Right cardiac atrium (tissue), 5 donors: ENCODE results near the gene MAPKBP1. TPM values are rescaled to one million over a fixed set of nuclear protein-coding genes. Genes with fewer than 3 reads are reported as not detected.
"Not testable (repeated sequence)": the region's sequence is repeated elsewhere in the genome, so short reads cannot be mapped to it uniquely, and the experiment has no call there.

ENCODE experiments used
- ATAC-seq, 2 donors: fragments of 200-7000 bp; cut with Tn5 transposase; one replicate each; pipeline versions ENCODE4 v1.8.0 to v1.9.1; 2020; ENCODE audit warnings: moderate library complexity in 2 of 2, mild to moderate bottlenecking in 1 of 2
- DNase-seq, 3 donors: peaks; one replicate each; pipeline ENCODE4 v3.0.0-alpha.2; 2020
- H3K27ac ChIP-seq: one replicate; pipeline ENCODE4 v1.5.1; 2013; ENCODE audit warnings: mild to moderate bottlenecking, low read length, control low read depth, moderate library complexity
- H3K27me3 ChIP-seq: one replicate; pipeline ENCODE4 v1.6.1; 2013; ENCODE audit not compliant: control insufficient read depth, insufficient read depth
- H3K4me1 ChIP-seq: one replicate; pipeline ENCODE4 v1.6.1; 2013; ENCODE audit warnings: low read length; ENCODE audit not compliant: control insufficient read depth, insufficient read depth
- H3K4me3 ChIP-seq: one replicate; pipeline ENCODE4 v1.5.1; 2013; ENCODE audit warnings: low read length, control low read depth
- H3K9me3 ChIP-seq: one replicate; pipeline ENCODE4 v1.6.1; 2013; ENCODE audit warnings: low read length; ENCODE audit not compliant: control insufficient read depth
- WGBS: extraction: QIAGEN DNeasy Blood & Tissue Kit; methylation state at CpG from one replicate; pipeline ENCODE4 v1.1.7; 2013; 5-methylcytosine and 5-hydroxymethylcytosine counted together
- intact Hi-C, 4 donors: fragments of 100-400 bp; cut with DNase I; formaldehyde crosslinking; loops; one replicate each; pipeline versions ENCODE4 v1.11.0 to v1.14.0; 2022 to 2023
- polyA plus RNA-seq: library from polyadenylated mRNA; stranded (reverse); fragments of 200-250 nt; gene quantifications from one replicate; pipeline ENCODE4 v1.2.3, GENCODE V29; 2013
- total RNA-seq, 4 donors: library from RNA; stranded (reverse); fragmentation: NEBNext Ultra II Directional; extraction: Animal tissue kit (Norgen Biotek cat#: 25700); gene quantifications; one replicate each; pipeline ENCODE4 v1.2.1, GENCODE V29; 2021
- donor health status: healthy with polysubstance abuse.
- donor health status: DM: no; HTN: yes; CAD: no.
- donor health status: DM: no; HTN: no; CAD: no.
- donor health status: DM: no; HTN: yes; CAD: no; lungs with severe emphysema.
- donor health status: DM: yes; HTN: yes; CAD: no.

Gene MAPKBP1
- total and polyA plus RNA-seq, 5 donors, result 11.2 to 20.4 (median 19.2) TPM

GRCh38 chr15:41825572-41826535 lies 51.6 kb downstream of the MAPKBP1 start:
- DNase-seq (peak; percentile 7 to 48 (median 35)), ATAC-seq (no peak)
- Histone ChIP-seq H3K4me3 (no peak overlapping the region), H3K9me3 (no peaks in the 10 kb centered on the region), H3K27ac (no peak overlapping the region), H3K27me3 (no peaks in the 10 kb centered on the region), H3K4me1 (no peaks in the 10 kb centered on the region)
- intact Hi-C loops, result loop anchor here in 1 of 4 donors (5.0 kb wide), 1 partner anchor 156 kb away; no protein-coding TSS in a partner anchor
- WGBS, result 75% methylated on average over 13 of the region's 13 CpGs

- Histone ChIP-seq H3K9me3 (no peaks in the 10 kb centered on the region), H3K4me3 (peak overlapping the region; percentile 72), H3K27ac (no peak overlapping the region), H3K27me3 (no peaks in the 10 kb centered on the region), H3K4me1 (no peaks in the 10 kb centered on the region)
- intact Hi-C loops, result loop anchor here in 1 of 4 donors (5.0 kb wide), 1 partner anchor 155 kb away; no protein-coding TSS in a partner anchor
- ATAC-seq, result peak; percentile 6 to 18
- 6% methylated on average over 37 of the region's 37 CpGs for WGBS
- no peak for DNase-seq
These were observed 53.1 kb downstream of the MAPKBP1 start for GRCh38 chr15:41827290-41827879.

- peak; percentile 96 to 97 for ATAC-seq
- Histone ChIP-seq H3K27ac (peak within 1 kb of the TSS; percentile 89), H3K9me3 (no peaks in the 10 kb centered on the region), H3K4me1 (no peaks in the 10 kb centered on the region), H3K27me3 (no peaks in the 10 kb centered on the region), H3K4me3 (peak within 1 kb of the TSS; percentile 72)
- WGBS, result under 1% methylated on average over 66 of the region's 66 CpGs
- DNase-seq, result peak; percentile 96 to 98 (median 97)
- intact Hi-C loops, result loop anchor here in 1 of 4 donors (5.0 kb wide), 1 partner anchor 154 kb away; no protein-coding TSS in a partner anchor
These were observed 53.9 kb downstream of the MAPKBP1 start, which contains the start of gene JMJD7 for GRCh38 chr15:41827880-41828806. Gene JMJD7, plus strand, starts transcription at chr15:41828092. Its CDS starts 33 bp downstream, at chr15:41828125.

GRCh38 chr15:41828807-41829141 lies 54.5 kb downstream of the MAPKBP1 start:
- no peaks in the 10 kb centered on the region for H3K4me1 ChIP-seq
- ATAC-seq (no peak), DNase-seq (no peak)
- H3K4me3 ChIP-seq, result peak overlapping the region; percentile 72
- no peaks in the 10 kb centered on the region for H3K9me3 ChIP-seq
- H3K27ac ChIP-seq, result no peak overlapping the region
- no peaks in the 10 kb centered on the region for H3K27me3 ChIP-seq
- intact Hi-C loops, result loop anchor here in 1 of 4 donors (5.0 kb wide), 1 partner anchor 154 kb away; no protein-coding TSS in a partner anchor
- 15% methylated on average over 6 of the region's 6 CpGs for WGBS

- no peaks in the 10 kb centered on the region for H3K27me3 ChIP-seq
- DNase-seq, result peak in 1 of 3 donors; percentile 50
- no peaks in the 10 kb centered on the region for H3K9me3 ChIP-seq
- no peak overlapping the region for H3K27ac ChIP-seq
- H3K4me1 ChIP-seq, result no peaks in the 10 kb centered on the region
- ATAC-seq, result no peak
- no peak overlapping the region for H3K4me3 ChIP-seq
- intact Hi-C loops, result loop anchor here in 1 of 4 donors (5.0 kb wide), 1 partner anchor 152 kb away; no protein-coding TSS in a partner anchor
- WGBS, result 93% methylated on average over 13 of the region's 13 CpGs
These were observed 55.8 kb downstream of the MAPKBP1 start for GRCh38 chr15:41829959-41830646.

GRCh38 chr15:41831291-41831690 lies 57.0 kb downstream of the MAPKBP1 start:
- H3K9me3 ChIP-seq, H3K4me3 ChIP-seq, H3K4me1 ChIP-seq, intact Hi-C loops, ATAC-seq, H3K27ac ChIP-seq, H3K27me3 ChIP-seq: not testable (repeated sequence)
- 81% methylated on average over 4 of the region's 4 CpGs for WGBS
- peak in 1 of 3 donors; percentile 9 for DNase-seq

- no peak for DNase-seq
- intact Hi-C loops, result no loop called here
- Histone ChIP-seq H3K4me3 (no peak overlapping the region), H3K9me3 (no peaks in the 10 kb centered on the region), H3K27ac (no peak overlapping the region), H3K4me1 (no peaks in the 10 kb centered on the region), H3K27me3 (no peaks in the 10 kb centered on the region)
- 89% methylated on average over 10 of the region's 10 CpGs for WGBS
- ATAC-seq, result no peak
These were observed 57.9 kb downstream of the MAPKBP1 start for GRCh38 chr15:41832208-41832607.

GRCh38 chr15:41832875-41833274 lies 58.6 kb downstream of the MAPKBP1 start:
- Histone ChIP-seq H3K4me1 (no peaks in the 10 kb centered on the region), H3K27me3 (no peaks in the 10 kb centered on the region), H3K9me3 (no peaks in the 10 kb centered on the region), H3K4me3 (no peak overlapping the region), H3K27ac (no peak overlapping the region)
- DNase-seq, result peak in 1 of 3 donors; percentile 4
- intact Hi-C loops, result no loop called here
- ATAC-seq, result no peak
- WGBS, result 76% methylated on average over 3 of the region's 3 CpGs

- intact Hi-C loops, result no loop called here
- WGBS, result 91% methylated on average over 3 of the region's 3 CpGs
These were observed 59.8 kb downstream of the MAPKBP1 start for GRCh38 chr15:41834096-41834495.

GRCh38 chr15:41836073-41836472 lies 61.8 kb downstream of the MAPKBP1 start:
- DNase-seq (no peak), ATAC-seq (no peak)
- H3K4me3 ChIP-seq, result no peak overlapping the region
- no peak overlapping the region for H3K27ac ChIP-seq
- H3K27me3 ChIP-seq, result no peaks in the 10 kb centered on the region
- H3K9me3 ChIP-seq, result no peaks in the 10 kb centered on the region
- 50% methylated on average over 6 of the region's 6 CpGs for WGBS
- H3K4me1 ChIP-seq, result no peaks in the 10 kb centered on the region
- intact Hi-C loops, result no loop called here

More at GRCh38 chr15:41834096-41834495, 59.8 kb downstream of the MAPKBP1 start:
- ATAC-seq, result no peak
- H3K4me3 ChIP-seq, result no peak overlapping the region
- H3K27me3 ChIP-seq, result no peaks in the 10 kb centered on the region
- DNase-seq, result peak in 1 of 3 donors; percentile 16
- H3K27ac ChIP-seq, result no peak overlapping the region
- no peaks in the 10 kb centered on the region for H3K4me1 ChIP-seq
- no peaks in the 10 kb centered on the region for H3K9me3 ChIP-seq
